Erythroblast (primary cell): Measurements from ENCODE around the gene IGLL5.

Source experiments
- GATA1 ChIP-seq: IDR thresholded peaks from 2 replicates; pipeline ENCODE4 v1.6.1; 2011; ENCODE audit warnings: low read depth, mild to moderate bottlenecking, control low read depth, low read length, moderate library complexity
- POLR2A ChIP-seq: IDR thresholded peaks from 2 replicates; pipeline ENCODE4 v1.6.1; 2011; ENCODE audit warnings: mild to moderate bottlenecking, low read length

DNA sequence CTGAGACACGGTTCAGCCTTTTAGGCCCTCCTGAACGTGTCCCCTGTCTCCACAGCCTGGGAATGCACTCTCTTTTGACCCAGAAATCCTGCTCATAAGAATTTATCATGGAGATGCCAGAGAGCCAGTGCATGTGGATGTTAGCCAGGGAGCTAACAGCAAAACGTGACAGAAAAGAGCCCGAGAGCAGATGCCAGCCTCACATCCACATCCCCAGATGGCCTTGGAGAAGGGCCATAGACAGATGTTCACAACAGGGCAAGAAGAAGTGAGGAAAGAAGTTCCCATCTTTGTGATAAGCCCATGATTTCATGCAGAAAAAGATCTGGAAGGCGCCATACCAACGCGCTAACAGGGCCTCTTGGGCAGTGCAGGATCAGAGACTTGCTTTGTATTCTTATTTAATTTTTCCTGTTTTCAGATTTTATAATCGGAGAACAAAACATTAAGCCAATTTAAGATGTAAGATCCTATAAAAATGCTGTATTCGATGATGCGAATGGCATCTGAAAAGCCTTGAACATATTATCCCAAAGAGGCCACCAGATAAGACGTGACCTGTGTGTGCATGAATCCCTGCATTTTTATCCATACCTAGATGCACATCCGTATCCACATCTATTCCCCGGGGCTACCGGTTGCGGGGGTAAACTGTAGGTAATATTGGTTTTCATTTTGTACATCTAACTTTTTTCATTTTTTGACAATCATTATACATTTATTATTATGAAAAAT is 48.7 kb downstream of the IGLL5 start:
- TF ChIP-seq POLR2A, result no peak
- no peak for TF ChIP-seq GATA1
